HCT116 (cell line): ENCODE measurements around the gene CCN5. TPM values are rescaled to one million over a fixed set of nuclear protein-coding genes. Genes with fewer than 3 reads are reported as not detected.

Experiments used
- ATAC-seq: fragments of 200-7000 bp; cut with Tn5 transposase; 2 replicates; pipeline ENCODE4 v1.9.1; 2020; ENCODE audit warnings: mild to moderate bottlenecking, moderate library complexity
- BruUV-seq: library from RNA; stranded (reverse); fragments of 400-500 nt; replicated peaks from 2 replicates; lab custom pipeline; 2021; lab: Mats Ljungman, UMichigan
- CTCF ChIA-PET: fragments of 300-600 bp; sonication (Branson Sonifier 250); formaldehyde crosslinking; loops from one replicate; lab custom pipeline; 2021; ENCODE audit warnings: antibody characterized with exemption; lab: Charles Lee
- POLR2A ChIA-PET: fragments of 300-600, 350-600 bp; sonication (Branson Sonifier 250); formaldehyde crosslinking; loops from one replicate; lab custom pipeline; 2021; ENCODE audit warnings: antibody characterized with exemption; lab: Charles Lee
- RAD21 ChIA-PET, 2 experiments: fragments of 300-600 bp; sonication (Branson Sonifier 250); formaldehyde crosslinking; loops; one replicate each; lab custom pipeline; 2023; ENCODE audit warnings: low total read pairs in 2 of 2; ENCODE audit not compliant: uncharacterized antibody in 2 of 2, unreplicated experiment in 2 of 2, low non-redundant PET in 1 of 2; lab: Charles Lee
- DNase-seq: peaks from one replicate; pipeline ENCODE4 v3.0.0-alpha.2; 2010; ENCODE audit warnings: low read depth, low spot score
- H2AFZ ChIP-seq: fragments of 200-600 bp; shearing (Covaris generic), sonication (generic); 2 replicates; pipeline ENCODE4 v1.6.1; 2017; ENCODE audit warnings: low read depth, mixed run types, mixed read lengths, antibody characterized with exemption, low read length; ENCODE audit not compliant: poor library complexity, severe bottlenecking
- H3K27ac ChIP-seq: 2 replicates; pipeline ENCODE4 v1.5.1; 2012; ENCODE audit warnings: low read depth, low read length
- H3K27me3 ChIP-seq: fragments of 200-600 bp; sonication (generic); 2 replicates; pipeline ENCODE4 v1.6.1; 2016; ENCODE audit warnings: mixed run types, low read length, mixed read lengths; ENCODE audit not compliant: insufficient read depth
- H3K36me3 ChIP-seq, 2 experiments: fragments of 200-500 bp in 1 of 2; fragments of 200-600 bp in 1 of 2; sonication (Bioruptor generic) in 1 of 2; sonication (generic) in 1 of 2; 2 replicates each; pipeline versions ENCODE4 v1.5.1 to v1.6.1; 2014 to 2016; ENCODE audit warnings: low read length in 2 of 2, inconsistent platforms in 1 of 2, mixed read lengths in 1 of 2, mixed run types in 1 of 2; ENCODE audit not compliant: insufficient read depth in 2 of 2, control insufficient read depth in 1 of 2
- H3K4me1 ChIP-seq, 2 experiments: fragments of 200-600 bp in 1 of 2; sonication (generic) in 1 of 2; 2 replicates each; pipeline versions ENCODE4 v1.5.1 to v1.6.1; 2012 to 2017; ENCODE audit warnings: low read length in 2 of 2, inconsistent platforms in 1 of 2, mild to moderate bottlenecking in 1 of 2, mixed read lengths in 1 of 2, mixed run types in 1 of 2, moderate library complexity in 1 of 2; ENCODE audit not compliant: insufficient read depth in 2 of 2, control insufficient read depth in 1 of 2
- H3K4me2 ChIP-seq: fragments of 200-600 bp; sonication (generic); 2 replicates; pipeline ENCODE4 v1.6.1; 2017; ENCODE audit warnings: mixed run types, low read length, mixed read lengths
- H3K4me3 ChIP-seq, 2 experiments: fragments of 200-600 bp in 1 of 2; sonication (generic) in 1 of 2; replicated peaks in 1 of 2; 2 replicates each; pipeline ENCODE4 v1.5.1; 2011 to 2016; ENCODE audit warnings: low read length in 2 of 2, control low read depth in 1 of 2, low read depth in 1 of 2, mild to moderate bottlenecking in 1 of 2, mixed read lengths in 1 of 2, mixed run types in 1 of 2
- H3K79me2 ChIP-seq: fragments of 200-600 bp; sonication (generic); 2 replicates; pipeline ENCODE4 v1.6.1; 2017; ENCODE audit warnings: mild to moderate bottlenecking, mixed run types, low read length, moderate library complexity, mixed read lengths; ENCODE audit not compliant: insufficient read depth
- H3K9ac ChIP-seq: fragments of 200-600 bp; sonication (generic); 2 replicates; pipeline ENCODE4 v1.6.1; 2016; ENCODE audit warnings: low read length, mixed read lengths
- H3K9me2 ChIP-seq: fragments of 200-600 bp; sonication (generic), shearing (Covaris generic); 2 replicates; pipeline ENCODE4 v1.6.1; 2017; ENCODE audit warnings: mixed run types, mild to moderate bottlenecking, moderate library complexity; ENCODE audit not compliant: insufficient read depth
- H3K9me3 ChIP-seq, 2 experiments: fragments of 200-500 bp in 1 of 2; fragments of 200-600 bp in 1 of 2; sonication (Bioruptor generic) in 1 of 2; sonication (generic) in 1 of 2; 2 replicates each; pipeline ENCODE4 v1.6.1; 2014 to 2017; ENCODE audit warnings: low read length in 2 of 2, mixed read lengths in 2 of 2, inconsistent platforms in 1 of 2, low read depth in 1 of 2, mild to moderate bottlenecking in 1 of 2, mixed run types in 1 of 2, moderate library complexity in 1 of 2; ENCODE audit not compliant: control insufficient read depth in 1 of 2, insufficient read depth in 1 of 2
- H4K20me1 ChIP-seq: fragments of 200-600 bp; sonication (generic), shearing (Covaris generic); 2 replicates; pipeline ENCODE4 v1.6.1; 2017; ENCODE audit warnings: mixed run types, mild to moderate bottlenecking, moderate library complexity; ENCODE audit not compliant: insufficient read depth
- ATF3 ChIP-seq: IDR thresholded peaks from 2 replicates; pipeline ENCODE4 v1.6.1; 2012
- CBX3 ChIP-seq: IDR thresholded peaks from 2 replicates; pipeline ENCODE4 v1.6.1; 2012; ENCODE audit warnings: low read depth
- EGR1 ChIP-seq: IDR thresholded peaks from 2 replicates; pipeline ENCODE4 v1.6.1; 2012; ENCODE audit warnings: low read depth
- ELF1 ChIP-seq: IDR thresholded peaks from 2 replicates; pipeline ENCODE4 v1.6.1; 2012; ENCODE audit warnings: low read depth, borderline replicate concordance
- EZH2 ChIP-seq: fragments of 200-600 bp; sonication (generic); IDR thresholded peaks from 2 replicates; pipeline ENCODE4 v1.6.1; 2017; ENCODE audit warnings: antibody characterized with exemption, mixed run types
- EZH2phosphoT487 ChIP-seq: fragments of 200-600 bp; IDR thresholded peaks from 2 replicates; pipeline ENCODE4 v1.6.1; 2018; ENCODE audit warnings: antibody characterized with exemption, borderline replicate concordance
- FOSL1 ChIP-seq: IDR thresholded peaks from 2 replicates; pipeline ENCODE4 v1.6.1; 2012; ENCODE audit warnings: low read depth
- JUND ChIP-seq: IDR thresholded peaks from 2 replicates; pipeline ENCODE4 v1.6.1; 2012
- MAX ChIP-seq: IDR thresholded peaks from 2 replicates; pipeline ENCODE4 v1.6.1; 2012
- POLR2A ChIP-seq: IDR thresholded peaks from 2 replicates; pipeline ENCODE4 v1.7.0; 2011; ENCODE audit warnings: borderline replicate concordance; ENCODE audit not compliant: insufficient read depth, insufficient read length; ENCODE audit errors: extremely low read depth
- POLR2AphosphoS5 ChIP-seq: IDR thresholded peaks from 2 replicates; pipeline ENCODE4 v1.6.1; 2011; ENCODE audit warnings: mild to moderate bottlenecking, low read depth, low read length, moderate library complexity
- RAD21 ChIP-seq: IDR thresholded peaks from 2 replicates; pipeline ENCODE4 v1.6.1; 2012; ENCODE audit warnings: low read depth, mild to moderate bottlenecking
- REST ChIP-seq: IDR thresholded peaks from 2 replicates; pipeline ENCODE4 v1.6.1; 2012; ENCODE audit warnings: low read depth
- SIN3A ChIP-seq: IDR thresholded peaks from 2 replicates; pipeline ENCODE4 v1.6.1; 2012; ENCODE audit warnings: low read depth
- ZBTB33 ChIP-seq: IDR thresholded peaks from 2 replicates; pipeline ENCODE4 v1.6.1; 2011; ENCODE audit warnings: mild to moderate bottlenecking, low read length, moderate library complexity; ENCODE audit not compliant: insufficient replicate concordance; ENCODE audit errors: extremely low read depth
- ZFX ChIP-seq: fragments of 450-650 bp; IDR thresholded peaks from 2 replicates; pipeline ENCODE4 v1.6.1; 2017
- ZNF274 ChIP-seq: fragments of 200-500 bp; sonication (Bioruptor generic); IDR thresholded peaks from 2 replicates; pipeline ENCODE4 v1.6.1; 2014; ENCODE audit warnings: mild to moderate bottlenecking, low read depth, low read length, inconsistent platforms
- intact Hi-C: fragments of 100-400 bp; cut with micrococcal nuclease; formaldehyde crosslinking; loops from 2 replicates; pipeline ENCODE4 v1.10.0; 2022
- total RNA-seq: library from RNA; stranded (reverse); gene quantifications from one replicate; pipeline ENCODE4 v1.2.1, GENCODE V29; 2021; ENCODE audit not compliant: unreplicated experiment

CCN5 gene
- total RNA-seq, 1 experiment from 2014 or later = 0.20 TPM

GRCh38 chr20:44722990-44723389 is 7.8 kb downstream of the CCN5 start (continued):
- TF ChIP-seq REST = no peak
- TF ChIP-seq ZNF274 = no peak
- TF ChIP-seq RAD21 = no peak
- TF ChIP-seq EZH2 = no peak

- no peaks in the 10 kb centered on the region for H3K79me2 ChIP-seq
- H3K9me2 ChIP-seq = no peaks in the 10 kb centered on the region
- no peak overlapping the region for H2AFZ ChIP-seq
- H3K4me2 ChIP-seq = no peak overlapping the region
- no peaks in the 10 kb centered on the region for H4K20me1 ChIP-seq
- peaks cover 27 to 31% of the 10 kb centered on the region in 2 experiments for H3K4me1 ChIP-seq
- intact Hi-C loops = no loop called here
- ChIA-PET POLR2A (no interaction called here), RAD21 (no interaction called here), CTCF (interaction anchor here (1.4 kb wide), 1 partner anchor 12 kb away, joined by 3 read pairs; no protein-coding TSS in a partner anchor)
- no peak for DNase-seq
- no peak overlapping the region for H3K9ac ChIP-seq
- no TSS peak for BruUV-seq
- no peaks in the 10 kb centered on the region for H3K36me3 ChIP-seq
- no peak for TF ChIP-seq ZBTB33
- no peak for TF ChIP-seq EZH2phosphoT487
- no peak for TF ChIP-seq EGR1
- TF ChIP-seq JUND = no peak
- no peak for TF ChIP-seq RAD21
- TF ChIP-seq ZNF274 = no peak
- TF ChIP-seq FOSL1 = no peak
- TF ChIP-seq ZFX = no peak
- TF ChIP-seq MAX = no peak
- TF ChIP-seq POLR2AphosphoS5 = no peak
- no peak for TF ChIP-seq REST
- no peak for TF ChIP-seq POLR2A
- no peak for TF ChIP-seq CBX3
- no peak for TF ChIP-seq ATF3
- TF ChIP-seq SIN3A = no peak
- TF ChIP-seq ELF1 = no peak
- no peaks in the 10 kb centered on the region for H3K27me3 ChIP-seq
- no peak overlapping the region for H3K4me3 ChIP-seq
- H3K9me3 ChIP-seq = no peaks in the 10 kb centered on the region
- no peak for ATAC-seq
- no peak overlapping the region for H3K27ac ChIP-seq
These were observed 8.2 kb downstream of the CCN5 start for GRCh38 chr20:44723391-44723790.
